CD4-positive, alpha-beta T cell (primary cell): ENCODE results near the gene OR5AS1. TPM values are rescaled to one million over a fixed set of nuclear protein-coding genes. Genes with fewer than 3 reads are reported as not detected.

Source experiments
- ATAC-seq: fragments of 200-7000 bp; cut with Tn5 transposase; one replicate; pipeline ENCODE4 v1.10.0; 2022; ENCODE audit warnings: mild to moderate bottlenecking; ENCODE audit not compliant: poor library complexity
- CTCF ChIA-PET: fragments of 350-600 bp; sonication (Branson Sonifier 250); formaldehyde crosslinking; loops from one replicate; lab custom pipeline; 2021; ENCODE audit warnings: antibody characterized with exemption, inconsistent platforms; lab: Charles Lee
- POLR2A ChIA-PET: fragments of 350-600 bp; sonication (Branson Sonifier 250); formaldehyde crosslinking; loops from one replicate; lab custom pipeline; 2021; ENCODE audit warnings: antibody characterized with exemption, inconsistent platforms; lab: Charles Lee
- DNase-seq, 14 experiments: peaks; one replicate each; pipeline ENCODE4 v3.0.0-alpha.2; 2013 to 2020; ENCODE audit warnings: mixed read lengths in 2 of 14
- H3K27ac ChIP-seq, 2 donors: one replicate each; pipeline versions ENCODE4 v1.5.1 to v1.7.0; 2013; ENCODE audit warnings: low read length in 2 of 2, low read depth in 1 of 2, mild to moderate bottlenecking in 1 of 2
- H3K27me3 ChIP-seq, 2 experiments: 1 replicate in 1 of 2; 2 replicates in 1 of 2; pipeline versions ENCODE4 v1.6.1 to v1.7.0; 2013; ENCODE audit warnings: low read length in 2 of 2, control low read depth in 1 of 2, mild to moderate bottlenecking in 1 of 2, moderate library complexity in 1 of 2; ENCODE audit not compliant: insufficient read depth in 2 of 2, control insufficient read depth in 1 of 2
- H3K36me3 ChIP-seq: one replicate; pipeline ENCODE4 v1.6.1; 2013; ENCODE audit warnings: low read length, control low read depth; ENCODE audit not compliant: insufficient read depth
- H3K4me1 ChIP-seq: one replicate; pipeline ENCODE4 v1.6.1; 2013; ENCODE audit warnings: low read length, control low read depth; ENCODE audit not compliant: insufficient read depth
- H3K4me3 ChIP-seq: one replicate; pipeline ENCODE4 v1.5.1; 2013; ENCODE audit warnings: mild to moderate bottlenecking, low read length, moderate library complexity
- H3K9me3 ChIP-seq, 2 experiments: 1 replicate in 1 of 2; 2 replicates in 1 of 2; pipeline versions ENCODE4 v1.6.1 to v1.7.0; 2013; ENCODE audit warnings: low read length in 2 of 2, mild to moderate bottlenecking in 2 of 2, control low read depth in 1 of 2, moderate library complexity in 1 of 2; ENCODE audit not compliant: control insufficient read depth in 1 of 2, insufficient read depth in 1 of 2
- H3K27ac Mint-ChIP-seq: one replicate; pipeline ENCODE4 v1.8.0; 2020; ENCODE audit warnings: mixed read lengths
- H3K27me3 Mint-ChIP-seq: one replicate; pipeline ENCODE4 v1.8.0; 2021; ENCODE audit warnings: mixed read lengths
- H3K36me3 Mint-ChIP-seq: one replicate; pipeline ENCODE4 v1.8.0; 2021; ENCODE audit warnings: low read depth, mixed read lengths
- H3K4me1 Mint-ChIP-seq: one replicate; pipeline ENCODE4 v1.8.0; 2021; ENCODE audit warnings: low read depth, mixed read lengths
- H3K4me3 Mint-ChIP-seq: one replicate; pipeline ENCODE4 v1.8.0; 2020; ENCODE audit warnings: mild to moderate bottlenecking, mixed read lengths
- H3K9me3 Mint-ChIP-seq: one replicate; pipeline ENCODE4 v1.8.0; 2020; ENCODE audit warnings: mixed read lengths
- intact Hi-C, 2 experiments: fragments of 100-400 bp; cut with DNase I in 1 of 2; cut with micrococcal nuclease in 1 of 2; formaldehyde crosslinking; loops; one replicate each; pipeline versions ENCODE4 v1.15.1 to v1.9.0; 2023 to 2025; cut with DNase I, micrococcal nuclease
- total RNA-seq, 174 experiments: library from RNA in 2 of 174; stranded (reverse) in 2 of 174; gene quantifications; one replicate each; pipeline ENCODE4 v1.2.3 and lab custom pipeline; 2021 to 2026
- TF ChIP-seq, protein P1 (sequence below): fragments of 200-600 bp; IDR thresholded peaks from one replicate; pipeline ENCODE4 v1.8.0; 2022; ENCODE audit warnings: antibody characterized with exemption, mild to moderate bottlenecking

The OR5AS1 gene
- total RNA-seq, 2 experiments from 2014 or later, result not detected

GRCh38 chr11:56013805-56014204 lies 13.6 kb upstream of the OR5AS1 start:
- Histone ChIP-seq H3K27me3 (no peaks in the 10 kb centered on the region), H3K27ac (no peak overlapping the region), H3K36me3 (no peaks in the 10 kb centered on the region), H3K4me3 (no peak overlapping the region), H3K4me1 (no peaks in the 10 kb centered on the region), H3K9me3 (peaks cover 0 to 9% of the 10 kb centered on the region in 2 experiments)
- POLR2A ChIA-PET, result no interaction called here
- H3K27me3 Mint-ChIP-seq, result no peaks in the 10 kb centered on the region
- no peaks in the 10 kb centered on the region for H3K4me1 Mint-ChIP-seq
- CTCF ChIA-PET, result no interaction called here
- intact Hi-C loops, result no loop called here
- H3K4me3 Mint-ChIP-seq, result no peak overlapping the region
- DNase-seq, result no peak
- peaks cover 13% of the 10 kb centered on the region for H3K9me3 Mint-ChIP-seq
- no peak for ATAC-seq
- TF ChIP-seq, protein P1, sequence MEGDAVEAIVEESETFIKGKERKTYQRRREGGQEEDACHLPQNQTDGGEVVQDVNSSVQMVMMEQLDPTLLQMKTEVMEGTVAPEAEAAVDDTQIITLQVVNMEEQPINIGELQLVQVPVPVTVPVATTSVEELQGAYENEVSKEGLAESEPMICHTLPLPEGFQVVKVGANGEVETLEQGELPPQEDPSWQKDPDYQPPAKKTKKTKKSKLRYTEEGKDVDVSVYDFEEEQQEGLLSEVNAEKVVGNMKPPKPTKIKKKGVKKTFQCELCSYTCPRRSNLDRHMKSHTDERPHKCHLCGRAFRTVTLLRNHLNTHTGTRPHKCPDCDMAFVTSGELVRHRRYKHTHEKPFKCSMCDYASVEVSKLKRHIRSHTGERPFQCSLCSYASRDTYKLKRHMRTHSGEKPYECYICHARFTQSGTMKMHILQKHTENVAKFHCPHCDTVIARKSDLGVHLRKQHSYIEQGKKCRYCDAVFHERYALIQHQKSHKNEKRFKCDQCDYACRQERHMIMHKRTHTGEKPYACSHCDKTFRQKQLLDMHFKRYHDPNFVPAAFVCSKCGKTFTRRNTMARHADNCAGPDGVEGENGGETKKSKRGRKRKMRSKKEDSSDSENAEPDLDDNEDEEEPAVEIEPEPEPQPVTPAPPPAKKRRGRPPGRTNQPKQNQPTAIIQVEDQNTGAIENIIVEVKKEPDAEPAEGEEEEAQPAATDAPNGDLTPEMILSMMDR, result no peak
- no peak overlapping the region for H3K27ac Mint-ChIP-seq
- no peaks in the 10 kb centered on the region for H3K36me3 Mint-ChIP-seq

GRCh38 chr11:56045538-56045937 lies 18.1 kb downstream of the OR5AS1 start:
- H3K4me3 ChIP-seq, result no peak overlapping the region
- Mint-ChIP-seq H3K9me3 (peaks cover 9% of the 10 kb centered on the region), H3K4me1 (no peaks in the 10 kb centered on the region), H3K4me3 (no peak overlapping the region), H3K36me3 (no peaks in the 10 kb centered on the region), H3K27me3 (no peaks in the 10 kb centered on the region), H3K27ac (no peak overlapping the region)
- ChIA-PET CTCF (no interaction called here), POLR2A (no interaction called here)
- no peak overlapping the region for H3K27ac ChIP-seq
- ATAC-seq (no peak), DNase-seq (no peak)
- H3K36me3 ChIP-seq, result no peaks in the 10 kb centered on the region
- TF ChIP-seq, protein P1, result no peak
- no peaks in the 10 kb centered on the region for H3K4me1 ChIP-seq
- intact Hi-C loops, result no loop called here
- peaks cover 0 to 7% of the 10 kb centered on the region in 2 experiments for H3K9me3 ChIP-seq
- H3K27me3 ChIP-seq, result no peaks in the 10 kb centered on the region

- no peaks in the 10 kb centered on the region for H3K36me3 Mint-ChIP-seq
- TF ChIP-seq, protein P1, result no peak
- no peaks in the 10 kb centered on the region for H3K36me3 ChIP-seq
- no peaks in the 10 kb centered on the region for H3K27me3 Mint-ChIP-seq
- H3K4me3 Mint-ChIP-seq, result no peak overlapping the region
- H3K27ac ChIP-seq, result no peak overlapping the region
- H3K9me3 Mint-ChIP-seq, result peaks cover 11% of the 10 kb centered on the region
- POLR2A ChIA-PET, result no interaction called here
- CTCF ChIA-PET, result no interaction called here
- ATAC-seq (no peak), DNase-seq (no peak)
- intact Hi-C loops, result no loop called here
- no peaks in the 10 kb centered on the region for H3K4me1 ChIP-seq
- H3K27ac Mint-ChIP-seq, result no peak overlapping the region
- no peak overlapping the region for H3K4me3 ChIP-seq
- H3K27me3 ChIP-seq, result no peaks in the 10 kb centered on the region
- H3K9me3 ChIP-seq, result peaks cover 3 to 7% of the 10 kb centered on the region in 2 experiments
- no peaks in the 10 kb centered on the region for H3K4me1 Mint-ChIP-seq
Observed at GRCh38 chr11:56048480-56048879, 21.0 kb downstream of the OR5AS1 start.
